MCF 10A (cell line): ENCODE data around the gene RNF220. TPM values are rescaled to one million over a fixed set of nuclear protein-coding genes. Genes with fewer than 3 reads are reported as not detected.

Source experiments
- BruUV-seq: library from RNA; stranded (reverse); fragments of 400-500 nt; replicated peaks from 2 replicates; lab custom pipeline; 2021; lab: Mats Ljungman, UMichigan
- CTCF ChIA-PET: fragments of 300-600 bp; sonication (Branson Sonifier 250); formaldehyde crosslinking; extraction: SDS; loops from one replicate; lab custom pipeline; 2021; ENCODE audit warnings: antibody characterized with exemption, inconsistent platforms; lab: Yijun Ruan, JAX
- POLR2A ChIA-PET: fragments of 300-600, 350-650 bp; sonication (Branson Sonifier 250); formaldehyde crosslinking; extraction: SDS; loops from one replicate; lab custom pipeline; 2020; ENCODE audit warnings: antibody characterized with exemption, inconsistent platforms; lab: Yijun Ruan, JAX
- DNase-seq: peaks from one replicate; pipeline ENCODE4 v3.0.0-alpha.2; 2018; ENCODE audit not compliant: unreplicated experiment
- H3K27ac Mint-ChIP-seq: one replicate; pipeline ENCODE4 v1.8.0; 2022; ENCODE audit warnings: mild to moderate bottlenecking, low read depth, mixed read lengths; ENCODE audit not compliant: unreplicated experiment
- H3K27me3 Mint-ChIP-seq: one replicate; pipeline ENCODE4 v1.8.0; 2022; ENCODE audit warnings: mixed read lengths; ENCODE audit not compliant: insufficient read depth, unreplicated experiment
- H3K36me3 Mint-ChIP-seq: one replicate; pipeline ENCODE4 v1.8.0; 2022; ENCODE audit warnings: mild to moderate bottlenecking, moderate library complexity, mixed read lengths; ENCODE audit not compliant: insufficient read depth, unreplicated experiment
- H3K4me1 Mint-ChIP-seq: one replicate; pipeline ENCODE4 v1.8.0; 2022; ENCODE audit warnings: mixed read lengths; ENCODE audit not compliant: insufficient read depth, unreplicated experiment
- H3K4me3 Mint-ChIP-seq: one replicate; pipeline ENCODE4 v1.8.0; 2022; ENCODE audit warnings: mild to moderate bottlenecking, moderate library complexity, mixed read lengths; ENCODE audit not compliant: unreplicated experiment
- H3K9me3 Mint-ChIP-seq: one replicate; pipeline ENCODE4 v1.8.0; 2022; ENCODE audit warnings: mixed read lengths; ENCODE audit not compliant: unreplicated experiment
- intact Hi-C: fragments of 100-400 bp; cut with micrococcal nuclease; formaldehyde crosslinking; loops from 2 replicates; pipeline ENCODE4 v1.14.1; 2022
- total RNA-seq: library from RNA; stranded (reverse); gene quantifications from 2 replicates; pipeline ENCODE4 v1.2.3, GENCODE V29; 2022
- TF ChIP-seq, protein P1 (sequence below): fragments of 200-600 bp; IDR thresholded peaks from one replicate; pipeline ENCODE4 v1.8.0; 2022; ENCODE audit warnings: antibody characterized with exemption, mild to moderate bottlenecking; ENCODE audit not compliant: unreplicated experiment

Gene RNF220
- total RNA-seq, 1 experiment from 2014 or later = 67.1 TPM

DNA sequence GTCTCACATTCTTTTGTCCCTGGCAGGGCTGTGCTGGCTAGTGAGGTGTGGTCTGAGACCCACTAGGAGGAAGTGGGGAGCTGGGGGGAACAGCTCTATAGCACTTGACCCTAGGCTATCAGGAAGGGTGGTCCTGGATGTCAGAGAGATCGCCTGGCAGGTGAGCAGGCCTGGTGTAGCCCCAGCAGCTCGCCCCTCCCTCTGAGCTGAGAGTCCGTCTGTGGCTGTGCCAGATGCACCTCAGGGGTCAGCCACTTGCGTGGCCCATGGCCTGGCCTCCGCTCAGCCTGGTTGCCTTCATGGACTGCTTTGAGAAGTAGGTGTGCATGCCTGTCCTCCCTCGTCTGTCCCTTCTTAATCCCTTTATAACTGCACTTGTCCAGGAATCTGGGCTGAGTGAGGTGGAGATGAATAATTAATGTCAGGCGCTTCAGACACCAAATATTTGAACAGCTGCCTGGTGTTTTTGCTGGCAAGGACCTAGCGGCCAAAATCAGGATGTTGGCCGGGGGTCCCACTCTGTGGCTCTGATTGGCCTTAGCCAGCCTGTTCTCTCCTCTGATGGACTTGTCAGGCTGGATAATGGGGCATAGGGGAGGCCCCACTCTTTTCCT, 238.8 kb downstream of the RNF220 start:
- TF ChIP-seq, protein P1, sequence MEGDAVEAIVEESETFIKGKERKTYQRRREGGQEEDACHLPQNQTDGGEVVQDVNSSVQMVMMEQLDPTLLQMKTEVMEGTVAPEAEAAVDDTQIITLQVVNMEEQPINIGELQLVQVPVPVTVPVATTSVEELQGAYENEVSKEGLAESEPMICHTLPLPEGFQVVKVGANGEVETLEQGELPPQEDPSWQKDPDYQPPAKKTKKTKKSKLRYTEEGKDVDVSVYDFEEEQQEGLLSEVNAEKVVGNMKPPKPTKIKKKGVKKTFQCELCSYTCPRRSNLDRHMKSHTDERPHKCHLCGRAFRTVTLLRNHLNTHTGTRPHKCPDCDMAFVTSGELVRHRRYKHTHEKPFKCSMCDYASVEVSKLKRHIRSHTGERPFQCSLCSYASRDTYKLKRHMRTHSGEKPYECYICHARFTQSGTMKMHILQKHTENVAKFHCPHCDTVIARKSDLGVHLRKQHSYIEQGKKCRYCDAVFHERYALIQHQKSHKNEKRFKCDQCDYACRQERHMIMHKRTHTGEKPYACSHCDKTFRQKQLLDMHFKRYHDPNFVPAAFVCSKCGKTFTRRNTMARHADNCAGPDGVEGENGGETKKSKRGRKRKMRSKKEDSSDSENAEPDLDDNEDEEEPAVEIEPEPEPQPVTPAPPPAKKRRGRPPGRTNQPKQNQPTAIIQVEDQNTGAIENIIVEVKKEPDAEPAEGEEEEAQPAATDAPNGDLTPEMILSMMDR = no peak
- no peaks in the 10 kb centered on the region for H3K27me3 Mint-ChIP-seq
- H3K36me3 Mint-ChIP-seq = peaks cover 74% of the 10 kb centered on the region
- H3K27ac Mint-ChIP-seq = no peak overlapping the region
- no peak for DNase-seq
- no peaks in the 10 kb centered on the region for H3K9me3 Mint-ChIP-seq
- no TSS peak for BruUV-seq
- ChIA-PET POLR2A (interaction anchor here (1.0 kb wide), 1 partner anchor 13 kb away, joined by 3 read pairs; no protein-coding TSS in a partner anchor), CTCF (interaction anchor here (0.7 to 7.5 kb wide), 2 partner anchors 8 to 9 kb away, joined by 3 to 63 read pairs; no protein-coding TSS in a partner anchor)
- no peaks in the 10 kb centered on the region for H3K4me1 Mint-ChIP-seq
- intact Hi-C loops = no loop called here
- no peak overlapping the region for H3K4me3 Mint-ChIP-seq

DNA sequence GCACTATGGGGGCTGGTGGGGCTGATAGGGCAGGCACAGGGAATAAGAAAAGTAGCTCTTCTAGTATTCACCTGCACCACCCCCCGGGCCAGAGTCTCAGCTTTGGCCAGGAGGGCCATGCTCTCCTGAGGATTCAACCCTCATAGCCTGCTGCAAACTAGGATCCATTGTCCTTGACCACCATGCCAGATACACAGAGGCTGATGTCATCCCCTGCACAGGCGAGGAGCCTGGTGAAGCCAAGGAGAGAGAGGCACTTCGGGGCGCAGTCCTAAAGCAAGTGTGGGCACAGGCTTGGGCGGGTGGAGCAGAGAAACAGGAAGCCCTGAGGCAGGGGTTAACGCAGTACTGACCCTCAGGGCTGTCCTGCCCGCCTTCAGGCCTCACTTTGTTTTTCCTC, 239.8 kb downstream of the RNF220 start:
- H3K27ac Mint-ChIP-seq = no peak overlapping the region
- H3K4me1 Mint-ChIP-seq = no peaks in the 10 kb centered on the region
- H3K27me3 Mint-ChIP-seq = no peaks in the 10 kb centered on the region
- intact Hi-C loops = no loop called here
- H3K4me3 Mint-ChIP-seq = no peak overlapping the region
- BruUV-seq = no TSS peak
- ChIA-PET CTCF (interaction anchor here (0.7 to 7.5 kb wide), 2 partner anchors 7 to 21 kb away, joined by 3 to 63 read pairs; no protein-coding TSS in a partner anchor), POLR2A (no interaction called here)
- DNase-seq = no peak
- H3K36me3 Mint-ChIP-seq = peaks cover 73% of the 10 kb centered on the region
- TF ChIP-seq, protein P1 = no peak
- no peaks in the 10 kb centered on the region for H3K9me3 Mint-ChIP-seq

DNA sequence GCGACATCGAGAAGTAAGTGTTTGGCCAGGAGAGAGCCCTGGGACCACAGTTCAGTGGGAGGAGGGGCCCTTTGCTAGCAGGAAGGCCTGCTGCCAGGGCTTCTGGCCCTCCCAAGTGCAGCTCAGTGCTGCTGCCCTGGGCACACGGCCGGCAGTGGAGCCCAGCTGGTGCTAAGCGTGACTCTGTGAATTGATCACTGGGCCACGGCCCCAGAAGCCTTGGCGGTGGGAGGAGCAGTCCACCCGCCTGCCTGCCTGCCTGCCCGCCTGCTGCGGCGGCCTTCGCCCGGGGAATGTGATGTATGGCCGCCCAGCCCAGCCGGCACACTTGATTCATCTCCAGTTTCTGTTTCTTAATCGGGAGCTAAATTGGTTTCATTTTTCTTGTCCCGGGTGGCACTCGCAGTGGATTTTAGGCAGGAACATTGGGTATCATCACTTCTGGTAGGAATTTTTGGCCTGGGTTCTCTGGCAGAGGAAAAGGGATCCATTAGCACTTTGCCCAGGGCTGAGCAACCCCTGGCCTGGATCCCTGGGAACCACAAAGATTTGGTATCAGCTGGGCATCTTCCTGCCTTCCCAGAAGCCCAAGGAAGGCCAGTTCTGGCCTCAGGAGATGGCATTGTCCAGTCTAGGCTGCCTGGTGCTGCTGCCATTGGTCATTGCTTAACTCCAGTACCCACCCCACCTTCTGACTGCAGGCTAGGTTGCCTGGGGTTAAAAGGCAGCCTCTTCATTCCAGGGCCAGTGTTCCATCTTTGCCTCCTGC, 240.6 kb downstream of the RNF220 start:
- no peaks in the 10 kb centered on the region for H3K4me1 Mint-ChIP-seq
- intact Hi-C loops = no loop called here
- ChIA-PET CTCF (no interaction called here), POLR2A (no interaction called here)
- no peak overlapping the region for H3K27ac Mint-ChIP-seq
- DNase-seq = no peak
- H3K36me3 Mint-ChIP-seq = peaks cover 67% of the 10 kb centered on the region
- no TSS peak for BruUV-seq
- H3K4me3 Mint-ChIP-seq = no peak overlapping the region
- no peaks in the 10 kb centered on the region for H3K27me3 Mint-ChIP-seq
- H3K9me3 Mint-ChIP-seq = no peaks in the 10 kb centered on the region
- TF ChIP-seq, protein P1 = no peak
